ENCODE data around the gene CAPS.

Gene CAPS

GRCh38 chr19:5935473-5936291 is 21.6 kb downstream of the CAPS start:
- no peak for DNase-seq

- DNase-seq, result no peak
Measured at GRCh38 chr19:5936292-5936592, 22.2 kb downstream of the CAPS start.

DNA sequence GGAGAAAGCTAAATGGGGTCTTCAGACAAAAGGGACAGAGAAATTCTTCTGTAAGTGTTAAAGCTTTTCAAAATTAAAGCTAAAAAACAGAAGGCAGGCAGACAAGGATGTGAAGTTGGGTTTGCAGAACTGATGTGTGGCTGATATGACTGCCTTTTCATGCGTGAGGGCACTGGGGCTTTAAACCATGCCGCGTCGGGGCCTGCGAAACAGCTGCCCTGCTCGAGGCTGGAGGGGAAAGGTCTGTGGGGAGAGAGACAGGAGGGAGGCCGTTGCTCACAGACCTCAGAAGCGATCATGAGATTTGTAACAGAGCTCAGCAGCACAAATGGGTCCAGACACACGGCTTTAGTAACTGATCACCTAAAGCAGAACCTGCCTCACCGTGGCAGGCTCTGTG is 23.5 kb downstream of the CAPS start:
- DNase-seq, result no peak

GRCh38 chr19:5940260-5941208 is 26.5 kb downstream of the CAPS start:
- no peak for DNase-seq

GRCh38 chr19:5941673-5942072 is 27.6 kb downstream of the CAPS start:
- DNase-seq, result no peak

DNA sequence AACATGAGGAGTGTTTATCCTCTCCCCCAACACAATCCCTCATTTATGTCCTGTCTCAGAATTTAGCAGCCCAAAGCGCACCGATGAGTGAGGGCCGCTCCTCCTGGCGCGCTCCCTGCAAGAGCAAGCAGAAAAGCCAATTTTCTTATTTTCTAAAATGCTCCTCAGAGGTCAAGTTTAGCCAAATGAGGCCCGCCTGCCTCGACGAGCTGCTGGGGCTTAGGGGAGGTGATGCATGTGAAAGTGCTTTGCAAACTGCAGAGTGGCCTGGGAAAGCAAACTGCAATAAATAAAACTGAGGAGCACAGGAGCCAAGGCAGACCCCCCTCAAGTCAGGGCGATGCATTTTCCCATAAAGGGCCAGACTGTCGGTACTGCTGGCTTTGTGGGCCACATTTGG is 29.0 kb downstream of the CAPS start:
- no peak for DNase-seq

GRCh38 chr19:5943623-5944022 is 29.6 kb downstream of the CAPS start:
- no peak for DNase-seq

- no peak for DNase-seq
Measured at GRCh38 chr19:5947435-5947834, 33.4 kb downstream of the CAPS start.

DNA sequence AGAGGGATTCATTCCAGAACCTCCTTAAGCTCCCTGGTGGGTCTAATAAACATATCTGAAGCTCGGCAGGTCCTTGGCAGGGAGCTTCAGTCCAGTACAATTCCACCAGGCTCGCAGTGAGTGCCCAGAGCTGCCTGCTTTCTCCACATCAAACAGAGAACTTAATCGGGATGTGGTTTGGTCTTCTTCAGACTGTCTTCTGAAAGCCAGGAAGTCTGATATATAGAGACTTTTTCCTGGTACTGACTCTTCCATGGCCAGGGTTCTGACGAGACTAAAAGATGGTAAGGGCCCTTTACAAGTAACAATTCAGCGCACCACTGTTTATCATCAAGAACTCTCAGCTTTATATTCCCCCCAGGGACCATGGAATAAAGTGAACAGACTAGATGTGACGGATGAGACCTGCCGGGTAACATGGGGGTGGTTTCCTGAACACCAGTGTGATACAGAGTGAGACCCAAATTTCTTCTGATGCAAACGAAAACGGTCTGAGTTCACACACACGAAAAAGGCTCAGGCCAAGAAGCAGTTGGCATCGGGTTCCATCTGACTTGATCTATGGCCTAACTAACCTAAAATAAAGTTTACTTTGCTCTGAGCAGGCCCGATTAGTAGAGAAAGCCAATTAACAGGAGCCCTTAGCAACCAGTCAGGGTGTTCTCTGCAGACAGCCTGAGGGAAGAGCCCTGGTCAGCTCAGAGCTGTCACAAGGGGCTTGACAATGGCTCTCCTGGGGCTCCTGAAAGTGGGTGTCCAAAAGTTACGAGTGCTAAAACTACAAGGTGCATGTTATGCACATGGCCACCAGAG is 34.9 kb downstream of the CAPS start:
- DNase-seq, result no peak

DNA sequence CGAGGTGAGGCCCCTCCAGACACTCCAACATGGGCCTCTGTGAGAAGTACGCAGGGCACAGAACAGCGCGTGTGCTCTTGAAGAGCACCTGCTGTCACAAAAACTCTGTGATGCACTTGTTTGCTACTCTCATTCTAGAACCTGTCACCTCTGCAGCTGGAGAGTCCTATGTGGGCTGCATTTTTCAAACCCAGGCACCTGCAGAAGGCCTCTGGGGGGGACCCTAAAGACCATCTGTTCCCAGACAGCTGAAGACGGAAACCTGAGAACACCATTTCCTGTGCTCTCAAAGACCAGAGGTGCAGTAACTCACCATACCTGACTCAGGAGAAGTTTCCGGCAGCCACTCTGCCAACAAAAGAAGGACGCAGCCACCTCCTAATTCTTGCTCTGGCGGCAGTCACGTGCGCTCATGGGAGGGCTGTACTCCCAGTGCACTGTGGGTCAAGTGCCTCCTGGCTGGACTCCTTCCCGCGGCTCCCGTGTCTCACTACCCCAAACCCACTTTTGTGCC is 35.8 kb downstream of the CAPS start:
- DNase-seq, result peak in 1 of 4 experiments; percentile 23

DNA sequence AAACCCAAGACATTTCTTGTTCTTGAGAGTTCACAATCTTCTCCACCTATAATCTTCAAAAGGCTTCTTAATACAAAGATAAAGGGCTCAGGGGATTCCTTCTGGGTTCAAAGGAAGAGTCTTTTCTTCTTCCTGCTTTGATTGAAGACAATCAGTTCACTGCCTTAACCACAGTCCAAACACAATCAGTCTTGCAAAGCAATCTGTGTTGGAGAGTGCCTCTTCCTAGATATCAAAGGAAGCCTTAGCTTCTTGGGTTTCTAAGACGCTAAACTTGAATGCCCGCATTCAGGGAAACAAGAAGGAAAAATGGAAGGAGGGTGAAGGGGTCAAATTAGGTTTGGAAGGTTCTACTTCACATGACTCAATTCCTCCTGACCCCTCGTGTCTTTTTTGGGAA is 36.7 kb downstream of the CAPS start:
- DNase-seq, result no peak

DNA sequence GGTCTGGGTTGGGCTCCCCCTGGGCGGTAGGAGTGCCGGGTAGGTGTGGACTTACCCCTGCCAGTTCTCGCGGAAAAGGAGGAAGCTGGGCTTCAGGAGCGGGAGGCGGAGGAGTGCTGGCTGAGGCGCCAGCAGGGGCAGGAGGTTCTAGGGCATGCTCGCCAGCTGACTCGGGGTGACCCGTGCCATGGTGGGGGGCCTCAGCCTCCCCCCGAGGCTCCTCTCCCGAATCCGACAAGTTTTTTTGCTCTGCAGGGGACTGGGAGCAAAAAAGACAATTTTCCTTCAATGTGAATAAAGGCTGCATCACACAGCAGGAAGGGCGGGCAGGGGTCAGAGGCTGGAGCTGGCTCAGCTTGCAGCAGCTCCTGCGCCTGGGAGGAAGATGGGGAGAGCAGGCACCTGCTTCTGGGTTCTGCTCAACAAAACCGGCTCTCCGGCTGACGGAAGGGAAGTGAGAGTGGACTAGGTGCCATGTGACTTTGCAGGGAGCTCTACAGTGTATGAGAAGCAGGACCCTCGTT is 37.3 kb downstream of the CAPS start:
- no peak for DNase-seq

DNA sequence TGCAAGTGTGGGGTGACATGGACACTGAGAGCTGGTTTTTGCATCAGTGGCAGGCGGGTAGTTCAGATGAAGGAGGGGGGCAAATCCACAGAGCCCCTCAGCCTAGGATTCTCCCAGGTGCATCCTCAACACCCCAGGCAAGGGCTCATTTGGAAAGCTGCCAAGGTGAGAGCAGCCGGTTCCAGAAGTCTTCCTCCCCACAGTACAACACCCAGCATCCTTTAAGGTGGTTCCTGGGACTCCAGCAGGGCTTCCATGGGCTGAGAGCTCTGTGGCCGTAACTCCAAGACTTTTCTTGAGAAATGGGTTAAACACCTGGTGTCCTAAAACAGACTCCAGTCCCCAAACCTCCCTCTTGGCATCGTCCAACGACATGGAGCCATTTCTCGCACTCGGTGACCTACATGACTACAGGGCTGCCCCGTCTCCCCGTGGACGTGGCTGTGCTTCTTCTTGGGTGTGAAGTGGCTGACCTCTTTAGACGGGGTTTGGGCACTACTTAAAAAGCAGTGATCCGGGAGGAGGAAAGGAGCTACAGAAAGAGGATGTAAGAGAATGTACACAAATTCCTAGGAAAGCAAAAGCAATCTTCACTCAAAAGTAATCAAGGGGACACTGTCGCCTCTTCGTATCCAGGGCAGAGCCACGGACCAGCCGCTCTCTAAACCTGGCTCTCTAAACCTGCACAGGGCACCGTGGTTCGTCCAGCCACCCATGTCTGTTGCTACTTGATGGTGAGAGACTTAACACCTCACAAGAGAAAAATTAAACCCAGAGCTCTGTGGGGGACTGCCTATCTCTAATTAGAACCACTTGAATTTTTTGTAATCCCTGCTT is 38.4 kb downstream of the CAPS start:
- DNase-seq, result no peak

DNA sequence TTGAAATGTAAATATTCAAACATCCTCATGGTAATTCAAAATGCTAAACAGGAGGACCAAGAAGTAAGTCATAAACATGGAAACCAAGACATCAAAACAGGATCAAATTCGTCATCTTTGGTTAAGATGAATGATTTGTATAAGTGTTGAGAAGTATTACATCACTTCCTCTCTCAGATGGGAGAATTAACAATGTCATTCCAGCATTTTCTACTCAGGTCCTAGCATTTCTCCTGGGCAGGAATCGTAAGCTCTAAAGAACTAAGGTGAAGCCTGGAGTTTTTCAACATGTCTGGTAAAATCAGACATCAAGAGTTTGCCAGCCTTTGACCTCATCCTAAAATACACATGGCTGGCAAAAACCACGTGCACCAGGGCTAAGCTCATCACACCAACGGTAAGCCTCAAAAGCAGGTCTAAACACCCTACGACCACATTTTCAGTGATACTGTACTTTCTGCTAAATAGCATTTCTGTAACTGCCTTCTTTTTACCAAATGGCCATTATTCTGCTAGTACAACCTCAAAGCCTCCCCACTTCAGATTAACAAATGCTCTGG is 39.1 kb downstream of the CAPS start:
- no peak for DNase-seq

DNA sequence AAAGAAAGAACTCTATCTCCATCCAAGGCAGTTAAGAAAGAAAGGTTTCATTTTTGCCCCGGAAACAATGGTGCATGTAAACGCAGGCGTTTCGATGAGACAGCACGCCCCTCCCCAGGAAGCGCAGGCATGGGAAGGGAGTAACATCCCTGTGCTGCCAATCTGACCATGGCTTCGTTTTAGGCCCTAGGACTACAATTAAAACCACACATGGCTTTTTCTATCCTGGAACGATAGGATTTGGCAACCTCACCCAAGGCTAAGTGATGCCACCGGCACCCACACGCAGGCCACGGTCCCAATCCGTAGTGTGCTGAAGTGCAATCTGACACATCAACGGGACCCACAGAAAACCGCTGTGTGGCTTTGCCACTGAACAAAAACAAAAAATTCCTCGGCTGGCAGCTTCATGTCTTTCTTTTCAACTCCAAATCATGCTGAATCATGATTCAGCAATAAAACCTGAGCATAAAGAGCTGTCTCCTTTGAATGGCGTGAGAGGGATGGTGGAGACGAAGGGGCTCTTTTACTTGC is 39.7 kb downstream of the CAPS start:
- DNase-seq, result peak in 1 of 4 experiments; percentile 10

GRCh38 chr19:5954293-5954692 is 40.2 kb downstream of the CAPS start:
- DNase-seq, result no peak

GRCh38 chr19:5955636-5955935 is 41.5 kb downstream of the CAPS start:
- no peak for DNase-seq

- DNase-seq, result no peak
Measured at GRCh38 chr19:5956323-5956722, 42.3 kb downstream of the CAPS start.

DNA sequence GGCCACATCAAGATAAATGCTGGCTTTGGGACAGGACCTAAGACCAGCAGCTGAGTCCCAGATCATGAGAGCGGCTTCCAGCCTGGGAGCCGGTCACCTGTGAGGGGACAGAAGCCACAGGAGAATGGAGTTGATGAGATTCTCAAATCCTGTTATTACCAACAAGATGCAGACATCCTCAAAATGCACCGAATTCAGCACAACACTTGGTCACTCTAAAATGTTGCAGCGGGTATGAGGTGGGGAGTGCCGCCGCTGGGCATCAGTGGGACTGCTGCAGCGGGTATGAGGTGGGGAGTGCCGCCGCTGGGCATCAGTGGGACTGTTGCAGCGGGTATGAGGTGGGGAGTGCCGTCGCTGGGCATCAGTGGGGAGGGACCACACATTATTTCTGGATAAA is 42.7 kb downstream of the CAPS start:
- no peak for DNase-seq

DNA sequence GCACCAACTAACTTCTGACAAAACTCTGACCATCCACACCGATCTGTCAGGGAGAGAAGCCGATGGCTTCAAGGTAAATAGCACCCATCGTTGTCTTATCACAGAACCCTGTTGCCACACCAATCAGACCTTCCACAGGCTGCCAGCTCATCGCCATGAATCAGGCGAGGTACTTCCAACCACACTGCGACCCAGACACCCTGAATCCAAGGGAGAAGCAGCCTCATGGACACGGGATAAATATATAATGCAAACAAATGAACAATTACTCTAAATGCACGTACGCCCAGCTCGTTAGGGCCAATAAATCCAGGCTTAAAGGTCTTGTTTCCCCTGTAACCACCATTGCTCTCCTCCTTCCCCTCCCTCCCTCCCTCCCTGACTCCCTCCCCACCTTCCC is 43.1 kb downstream of the CAPS start:
- DNase-seq, result no peak

GRCh38 chr19:5958074-5958850 is 44.2 kb downstream of the CAPS start:
- no peak for DNase-seq

Data from activated naive CD4-positive, alpha-beta T cell (primary cell).